Measurements from ENCODE around the gene AIM2. TPM values are rescaled to one million over a fixed set of nuclear protein-coding genes. Genes with fewer than 3 reads are reported as not detected.
A peak's percentile ranks its signal among the peaks of the same experiment; 100 is the strongest.

The AIM2 gene
- total RNA-seq, 1 donor from 2014 or later, result 22.8 TPM

DNA sequence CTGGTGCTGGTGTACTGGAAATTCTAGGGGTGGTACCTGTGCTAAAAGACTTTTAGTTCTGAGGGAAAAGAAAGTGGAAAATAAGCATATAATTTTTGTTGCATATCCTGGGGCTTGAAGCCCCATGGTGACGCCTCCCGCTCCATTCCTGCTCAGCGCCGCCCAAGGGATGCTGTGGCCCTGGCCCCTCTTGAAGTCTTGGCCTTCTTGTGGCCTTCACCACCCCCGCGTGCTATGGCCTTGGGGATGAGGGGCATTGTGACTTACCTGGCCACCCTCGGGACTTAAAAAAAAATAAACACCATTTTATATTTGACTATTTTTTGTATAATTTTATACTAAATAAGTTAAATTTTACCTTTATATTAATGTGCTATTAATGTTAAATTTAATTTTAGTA, 51.5 kb downstream of the AIM2 start:
- FAIRE-seq (peak; percentile 76), DNase-seq (ENCODE audit: low spot score in 2 of 2) (no peak)

DNA sequence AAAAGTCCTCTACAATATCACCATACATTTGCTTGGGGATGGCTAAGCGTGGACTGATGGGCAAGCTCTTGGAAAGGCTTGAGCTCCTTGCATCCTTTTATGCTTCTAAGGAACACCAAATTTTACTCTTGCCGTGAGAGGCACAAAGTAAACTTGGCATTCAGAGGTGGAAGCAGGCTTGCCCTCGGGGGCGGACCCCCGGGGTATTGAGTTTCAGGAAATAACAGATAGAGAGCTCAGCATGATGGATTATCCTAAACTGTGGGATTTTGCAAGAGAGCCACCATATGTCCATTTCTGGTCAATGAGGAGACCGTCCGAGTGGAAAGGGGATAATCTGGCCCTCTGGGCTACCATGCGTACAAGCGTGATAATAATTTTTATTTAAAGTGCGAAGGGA, 52.8 kb downstream of the AIM2 start:
- no peak for FAIRE-seq

DNA sequence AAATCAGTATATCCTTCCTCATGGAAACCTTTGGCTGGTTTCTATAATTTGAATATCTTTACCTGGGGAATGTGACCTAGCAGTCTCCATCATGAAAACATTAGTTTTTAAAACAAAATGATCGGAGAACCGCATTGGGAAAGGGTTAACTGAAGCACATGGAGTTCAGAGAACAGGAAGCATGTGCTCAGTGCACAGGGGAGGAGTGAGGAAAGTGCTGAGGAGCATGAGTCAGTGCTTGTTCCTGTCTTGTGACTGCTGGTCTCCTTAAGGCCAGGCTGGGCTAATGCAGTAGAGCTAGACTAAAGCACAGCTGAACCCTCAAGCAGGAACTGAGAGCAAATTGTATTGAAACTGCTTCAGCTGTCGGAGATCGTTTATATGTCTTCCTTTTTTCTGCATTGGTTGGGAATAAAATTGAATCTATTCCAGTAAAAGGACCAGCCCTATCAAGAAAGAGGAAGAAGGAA, 61.1 kb downstream of the AIM2 start:
- FAIRE-seq, result no peak
- no peak for DNase-seq (ENCODE audit: low spot score in 2 of 2)

More for the DNA sequence above, 52.8 kb downstream of the AIM2 start:
- DNase-seq (ENCODE audit: low spot score in 2 of 2), result no peak

DNA sequence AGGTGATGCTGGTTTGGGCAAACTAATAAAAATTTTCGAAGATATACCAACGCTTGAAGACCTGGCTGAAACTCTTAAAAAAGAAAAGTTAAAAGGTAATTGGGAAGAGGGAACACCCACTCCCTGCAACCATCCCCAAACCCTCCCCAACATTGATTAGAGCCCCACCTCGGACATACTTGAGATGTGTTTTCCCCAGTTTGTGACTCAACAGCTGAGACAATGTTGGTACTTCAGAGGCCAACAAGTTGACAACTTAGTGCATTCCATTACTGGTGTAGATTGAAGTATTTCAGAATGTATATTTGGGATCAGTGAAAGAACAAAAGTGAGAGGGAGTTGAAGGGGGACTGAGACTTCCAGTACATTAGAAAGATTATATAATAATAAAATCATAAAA, 61.7 kb downstream of the AIM2 start:
- no peak for FAIRE-seq
- no peak for DNase-seq (ENCODE audit: low spot score in 2 of 2)

DNA sequence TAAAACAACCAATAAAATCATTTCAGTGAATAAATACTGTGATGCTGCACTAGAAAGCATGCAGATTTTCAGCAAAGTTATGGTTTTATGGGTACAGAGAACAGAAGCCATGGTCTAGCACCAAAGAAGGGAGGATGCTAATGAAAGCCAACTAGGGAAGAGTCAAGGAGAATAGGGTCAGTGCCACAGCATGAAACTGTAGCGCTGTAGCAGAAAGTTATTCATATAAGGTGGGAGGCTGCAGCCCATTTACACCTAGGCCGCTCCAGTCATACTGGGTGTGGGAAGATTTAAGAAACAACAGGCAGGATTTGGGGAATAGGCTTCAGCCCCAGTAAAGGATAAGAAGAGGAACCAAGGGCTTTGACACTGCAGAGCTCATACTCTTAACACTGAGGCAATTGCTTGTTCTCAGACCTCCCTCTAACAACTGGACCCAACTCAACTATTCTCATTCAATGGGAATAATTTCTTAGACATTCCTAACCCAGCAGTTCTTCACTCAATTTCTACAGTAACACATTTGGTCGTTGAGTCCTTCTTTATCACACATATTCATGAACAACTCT, 62.5 kb downstream of the AIM2 start:
- FAIRE-seq (no peak), DNase-seq (ENCODE audit: low spot score in 2 of 2) (no peak)

DNA sequence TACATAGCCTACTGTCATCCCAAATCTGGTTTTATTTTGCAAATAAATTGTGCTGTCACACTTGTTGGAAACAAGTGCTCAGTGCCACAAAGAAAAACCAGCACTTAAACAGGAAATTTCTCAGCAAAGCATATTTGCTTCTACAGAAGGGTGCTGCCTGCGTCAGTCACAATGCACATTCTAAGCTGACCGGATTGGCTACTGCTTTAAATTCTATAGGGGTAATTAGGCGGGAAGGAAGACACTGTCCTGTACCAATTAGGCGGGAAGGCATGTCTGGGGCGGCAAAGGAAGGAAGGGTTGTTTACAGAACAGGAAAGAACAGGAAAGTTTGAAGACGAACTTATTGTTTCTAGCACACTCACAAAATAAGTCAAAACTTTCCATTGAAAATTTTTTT, 64.1 kb downstream of the AIM2 start:
- DNase-seq (ENCODE audit: low spot score in 2 of 2) (no peak), FAIRE-seq (no peak)

Other genes starting within 250 kb of the AIM2 start
- gene MNDA, start 245.4 kb downstream of the AIM2 start, total RNA-seq, result 2.0 TPM
- not detected for gene PYHIN1, start 145.2 kb downstream of the AIM2 start, total RNA-seq
- 15.5 TPM for gene IFI16, start 66.9 kb downstream of the AIM2 start, total RNA-seq
- gene CADM3, start 94.8 kb upstream of the AIM2 start, total RNA-seq, result 115 TPM
- 0.41 TPM for gene ACKR1, start 128.1 kb upstream of the AIM2 start, total RNA-seq
- gene FCER1A, start 225.6 kb upstream of the AIM2 start, total RNA-seq, result not detected

All from frontal cortex (tissue), 4 donors.